K562 (cell line): Measurements from ENCODE around the gene FAM174C. TPM values are rescaled to one million over a fixed set of nuclear protein-coding genes. Genes with fewer than 3 reads are reported as not detected.

Source experiments
- BCL6 ChIP-seq: fragments of 250-450 bp; sonication (Bioruptor Pico); IDR thresholded peaks from 2 replicates; pipeline ENCODE4 v1.4.0; 2020
- FOS ChIP-seq: IDR thresholded peaks from 3 replicates; pipeline ENCODE4 v1.6.1; 2011; ENCODE audit not compliant: insufficient read length; ENCODE audit errors: extremely low read depth
- HLTF ChIP-seq: fragments of 450-650 bp; IDR thresholded peaks from 2 replicates; pipeline ENCODE4 v1.6.1; 2016
- NR2F6 ChIP-seq: fragments of 450-650 bp; formaldehyde crosslinking; IDR thresholded peaks from 2 replicates; pipeline ENCODE4 v1.4.0; 2020; ENCODE audit warnings: mild to moderate bottlenecking
- SMAD3 ChIP-seq: fragments of 450-650 bp; formaldehyde crosslinking; conservative IDR thresholded peaks from 2 replicates; pipeline ENCODE4 v1.4.0; 2020; ENCODE audit warnings: mild to moderate bottlenecking
- ZNF24 ChIP-seq: fragments of 450-650 bp; IDR thresholded peaks from 2 replicates; pipeline ENCODE4 v1.6.1; 2016
- polyA plus RNA-seq, 8 experiments: library from polyadenylated mRNA; depleted of rRNA in 4 of 8; stranded (reverse) in 5 of 8; unstranded in 3 of 8; fragments of >200 nt; fragmentation: Nextera tagmentation in 2 of 8; fragmentation: Illumina TruSeq in 1 of 8; extraction: Ambion mirVana in 2 of 8; extraction: Trizol in 1 of 8; gene quantifications; 2 replicates each; pipeline versions ENCODE4 v1.2.1 to v1.2.3, GENCODE V29; 2011 to 2014; ENCODE audit warnings: inconsistent platforms in 1 of 8, missing spikeins in 1 of 8
- total RNA-seq, 7 experiments: library from RNA; depleted of rRNA in 6 of 7; stranded (reverse); fragments of >200 nt in 6 of 7; fragmentation: Illumina TruSeq in 2 of 7; extraction: Trizol in 2 of 7; gene quantifications; 2 replicates each; pipeline versions ENCODE4 v1.2.1 to v1.2.3, GENCODE V29; 2011 to 2021; ENCODE audit warnings: low replicate concordance in 1 of 7
- TF ChIP-seq, protein P1 (sequence below): fragments of 450-650 bp; IDR thresholded peaks from 2 replicates; pipeline ENCODE4 v1.6.1; 2016; ENCODE audit warnings: low read depth
- TF ChIP-seq, protein P2 (sequence below), 2 experiments: fragments of 450-650 bp; formaldehyde crosslinking in 1 of 2; IDR thresholded peaks; 2 replicates each; pipeline versions ENCODE4 v1.4.0 to v1.6.1; 2014 to 2020; ENCODE audit warnings: mild to moderate bottlenecking in 2 of 2, borderline replicate concordance in 1 of 2, low read depth in 1 of 2
- TF ChIP-seq, protein P3 (sequence below): fragments of 450-650 bp; IDR thresholded peaks from 2 replicates; pipeline ENCODE4 v1.6.1; 2016; ENCODE audit warnings: mild to moderate bottlenecking

Gene FAM174C
- total and polyA plus RNA-seq, 9 of the 15 experiments (the other 6 are each of a cell fraction or from before 2014, with no cell fraction given), result 0.66 to 89.6 (median 20.3) TPM

DNA sequence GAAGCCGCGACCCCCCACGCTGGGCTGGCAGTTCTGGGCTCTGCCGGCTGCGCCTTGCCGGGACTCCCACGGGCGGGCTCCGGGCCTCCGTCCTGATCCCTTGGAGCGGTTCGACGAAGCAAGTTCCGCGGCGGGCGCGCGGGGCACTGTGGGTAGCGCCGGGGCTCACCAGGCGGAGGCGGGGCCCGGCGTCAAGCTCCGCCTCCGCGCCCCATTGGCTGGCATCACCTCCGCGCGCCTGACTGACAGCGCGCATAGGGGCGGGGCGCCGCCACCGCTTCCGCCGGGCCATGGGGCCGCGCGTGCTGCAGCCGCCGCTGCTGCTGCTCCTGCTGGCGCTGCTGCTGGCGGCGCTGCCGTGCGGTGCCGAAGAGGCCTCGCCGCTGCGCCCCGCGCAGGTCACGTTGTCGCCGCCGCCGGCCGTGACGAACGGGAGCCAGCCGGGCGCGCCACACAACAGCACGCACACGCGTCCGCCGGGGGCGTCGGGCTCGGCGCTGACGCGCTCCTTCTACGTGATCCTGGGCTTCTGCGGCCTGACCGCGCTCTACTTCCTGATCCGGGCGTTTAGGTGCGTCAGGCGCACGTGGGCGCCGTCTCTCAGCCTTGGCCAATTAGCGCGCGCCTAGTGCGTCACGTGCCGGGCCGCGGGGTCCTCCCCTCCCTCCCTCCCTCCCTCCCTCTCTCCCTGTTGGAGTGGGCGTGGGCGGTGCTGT is at the start of gene FAM174C (continued):
- no peak for TF ChIP-seq SMAD3
- TF ChIP-seq, protein P1, sequence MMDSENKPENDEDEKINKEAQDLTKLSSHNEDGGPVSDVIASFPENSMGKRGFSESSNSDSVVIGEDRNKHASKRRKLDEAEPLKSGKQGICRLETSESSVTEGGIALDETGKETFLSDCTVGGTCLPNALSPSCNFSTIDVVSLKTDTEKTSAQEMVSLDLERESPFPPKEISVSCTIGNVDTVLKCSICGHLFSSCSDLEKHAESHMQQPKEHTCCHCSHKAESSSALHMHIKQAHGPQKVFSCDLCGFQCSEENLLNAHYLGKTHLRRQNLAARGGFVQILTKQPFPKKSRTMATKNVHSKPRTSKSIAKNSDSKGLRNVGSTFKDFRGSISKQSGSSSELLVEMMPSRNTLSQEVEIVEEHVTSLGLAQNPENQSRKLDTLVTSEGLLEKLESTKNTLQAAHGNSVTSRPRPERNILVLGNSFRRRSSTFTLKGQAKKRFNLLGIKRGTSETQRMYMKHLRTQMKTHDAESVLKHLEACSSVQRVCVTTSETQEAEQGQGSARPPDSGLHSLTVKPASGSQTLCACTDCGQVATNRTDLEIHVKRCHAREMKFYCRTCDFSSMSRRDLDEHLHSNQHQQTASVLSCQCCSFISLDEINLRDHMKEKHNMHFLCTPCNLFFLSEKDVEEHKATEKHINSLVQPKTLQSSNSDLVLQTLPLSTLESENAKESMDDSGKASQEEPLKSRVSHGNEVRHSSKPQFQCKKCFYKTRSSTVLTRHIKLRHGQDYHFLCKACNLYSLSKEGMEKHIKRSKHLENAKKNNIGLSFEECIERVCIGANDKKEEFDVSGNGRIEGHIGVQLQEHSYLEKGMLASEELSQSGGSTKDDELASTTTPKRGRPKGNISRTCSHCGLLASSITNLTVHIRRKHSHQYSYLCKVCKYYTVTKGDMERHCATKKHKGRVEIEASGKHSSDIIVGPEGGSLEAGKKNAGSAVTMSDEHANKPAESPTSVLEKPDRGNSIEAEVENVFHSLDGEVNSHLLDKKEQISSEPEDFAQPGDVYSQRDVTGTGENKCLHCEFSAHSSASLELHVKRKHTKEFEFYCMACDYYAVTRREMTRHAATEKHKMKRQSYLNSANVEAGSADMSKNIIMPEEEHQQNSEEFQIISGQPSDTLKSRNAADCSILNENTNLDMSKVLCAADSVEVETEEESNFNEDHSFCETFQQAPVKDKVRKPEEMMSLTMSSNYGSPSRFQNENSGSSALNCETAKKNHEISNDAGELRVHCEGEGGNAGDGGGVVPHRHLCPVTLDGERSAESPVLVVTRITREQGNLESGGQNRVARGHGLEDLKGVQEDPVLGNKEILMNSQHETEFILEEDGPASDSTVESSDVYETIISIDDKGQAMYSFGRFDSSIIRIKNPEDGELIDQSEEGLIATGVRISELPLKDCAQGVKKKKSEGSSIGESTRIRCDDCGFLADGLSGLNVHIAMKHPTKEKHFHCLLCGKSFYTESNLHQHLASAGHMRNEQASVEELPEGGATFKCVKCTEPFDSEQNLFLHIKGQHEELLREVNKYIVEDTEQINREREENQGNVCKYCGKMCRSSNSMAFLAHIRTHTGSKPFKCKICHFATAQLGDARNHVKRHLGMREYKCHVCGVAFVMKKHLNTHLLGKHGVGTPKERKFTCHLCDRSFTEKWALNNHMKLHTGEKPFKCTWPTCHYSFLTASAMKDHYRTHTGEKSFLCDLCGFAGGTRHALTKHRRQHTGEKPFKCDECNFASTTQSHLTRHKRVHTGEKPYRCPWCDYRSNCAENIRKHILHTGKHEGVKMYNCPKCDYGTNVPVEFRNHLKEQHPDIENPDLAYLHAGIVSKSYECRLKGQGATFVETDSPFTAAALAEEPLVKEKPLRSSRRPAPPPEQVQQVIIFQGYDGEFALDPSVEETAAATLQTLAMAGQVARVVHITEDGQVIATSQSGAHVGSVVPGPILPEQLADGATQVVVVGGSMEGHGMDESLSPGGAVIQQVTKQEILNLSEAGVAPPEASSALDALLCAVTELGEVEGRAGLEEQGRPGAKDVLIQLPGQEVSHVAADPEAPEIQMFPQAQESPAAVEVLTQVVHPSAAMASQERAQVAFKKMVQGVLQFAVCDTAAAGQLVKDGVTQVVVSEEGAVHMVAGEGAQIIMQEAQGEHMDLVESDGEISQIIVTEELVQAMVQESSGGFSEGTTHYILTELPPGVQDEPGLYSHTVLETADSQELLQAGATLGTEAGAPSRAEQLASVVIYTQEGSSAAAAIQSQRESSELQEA, result no peak
- TF ChIP-seq HLTF, result no peak; the same call in 1 of the 2 replicates
- TF ChIP-seq, protein P2, sequence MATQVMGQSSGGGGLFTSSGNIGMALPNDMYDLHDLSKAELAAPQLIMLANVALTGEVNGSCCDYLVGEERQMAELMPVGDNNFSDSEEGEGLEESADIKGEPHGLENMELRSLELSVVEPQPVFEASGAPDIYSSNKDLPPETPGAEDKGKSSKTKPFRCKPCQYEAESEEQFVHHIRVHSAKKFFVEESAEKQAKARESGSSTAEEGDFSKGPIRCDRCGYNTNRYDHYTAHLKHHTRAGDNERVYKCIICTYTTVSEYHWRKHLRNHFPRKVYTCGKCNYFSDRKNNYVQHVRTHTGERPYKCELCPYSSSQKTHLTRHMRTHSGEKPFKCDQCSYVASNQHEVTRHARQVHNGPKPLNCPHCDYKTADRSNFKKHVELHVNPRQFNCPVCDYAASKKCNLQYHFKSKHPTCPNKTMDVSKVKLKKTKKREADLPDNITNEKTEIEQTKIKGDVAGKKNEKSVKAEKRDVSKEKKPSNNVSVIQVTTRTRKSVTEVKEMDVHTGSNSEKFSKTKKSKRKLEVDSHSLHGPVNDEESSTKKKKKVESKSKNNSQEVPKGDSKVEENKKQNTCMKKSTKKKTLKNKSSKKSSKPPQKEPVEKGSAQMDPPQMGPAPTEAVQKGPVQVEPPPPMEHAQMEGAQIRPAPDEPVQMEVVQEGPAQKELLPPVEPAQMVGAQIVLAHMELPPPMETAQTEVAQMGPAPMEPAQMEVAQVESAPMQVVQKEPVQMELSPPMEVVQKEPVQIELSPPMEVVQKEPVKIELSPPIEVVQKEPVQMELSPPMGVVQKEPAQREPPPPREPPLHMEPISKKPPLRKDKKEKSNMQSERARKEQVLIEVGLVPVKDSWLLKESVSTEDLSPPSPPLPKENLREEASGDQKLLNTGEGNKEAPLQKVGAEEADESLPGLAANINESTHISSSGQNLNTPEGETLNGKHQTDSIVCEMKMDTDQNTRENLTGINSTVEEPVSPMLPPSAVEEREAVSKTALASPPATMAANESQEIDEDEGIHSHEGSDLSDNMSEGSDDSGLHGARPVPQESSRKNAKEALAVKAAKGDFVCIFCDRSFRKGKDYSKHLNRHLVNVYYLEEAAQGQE (IDR thresholded peaks at IDR 0.05; ENCODE audit: borderline replicate concordance), result peak; percentile 95
- TF ChIP-seq, protein P2 (CRISPR knock-in tag; IDR thresholded peaks at IDR 0.05; ENCODE audit: low read depth), result peak; percentile 75
- TF ChIP-seq FOS, result peak; percentile 81
- no peak for TF ChIP-seq BCL6 (CRISPR knock-in tag)
- TF ChIP-seq ZNF24, result peak; percentile 48; the same call in 1 of the 2 replicates
- TF ChIP-seq NR2F6 (CRISPR knock-in tag), result no peak
- TF ChIP-seq, protein P3, sequence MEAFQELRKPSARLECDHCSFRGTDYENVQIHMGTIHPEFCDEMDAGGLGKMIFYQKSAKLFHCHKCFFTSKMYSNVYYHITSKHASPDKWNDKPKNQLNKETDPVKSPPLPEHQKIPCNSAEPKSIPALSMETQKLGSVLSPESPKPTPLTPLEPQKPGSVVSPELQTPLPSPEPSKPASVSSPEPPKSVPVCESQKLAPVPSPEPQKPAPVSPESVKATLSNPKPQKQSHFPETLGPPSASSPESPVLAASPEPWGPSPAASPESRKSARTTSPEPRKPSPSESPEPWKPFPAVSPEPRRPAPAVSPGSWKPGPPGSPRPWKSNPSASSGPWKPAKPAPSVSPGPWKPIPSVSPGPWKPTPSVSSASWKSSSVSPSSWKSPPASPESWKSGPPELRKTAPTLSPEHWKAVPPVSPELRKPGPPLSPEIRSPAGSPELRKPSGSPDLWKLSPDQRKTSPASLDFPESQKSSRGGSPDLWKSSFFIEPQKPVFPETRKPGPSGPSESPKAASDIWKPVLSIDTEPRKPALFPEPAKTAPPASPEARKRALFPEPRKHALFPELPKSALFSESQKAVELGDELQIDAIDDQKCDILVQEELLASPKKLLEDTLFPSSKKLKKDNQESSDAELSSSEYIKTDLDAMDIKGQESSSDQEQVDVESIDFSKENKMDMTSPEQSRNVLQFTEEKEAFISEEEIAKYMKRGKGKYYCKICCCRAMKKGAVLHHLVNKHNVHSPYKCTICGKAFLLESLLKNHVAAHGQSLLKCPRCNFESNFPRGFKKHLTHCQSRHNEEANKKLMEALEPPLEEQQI, result no peak
